ENCODE measurements around the gene POU6F1.

GRCh38 chr12:51195841-51196240, 22.0 kb downstream of the POU6F1 start:
- TF ChIP-seq CTCF (IDR thresholded peaks at IDR 0.05) (no peak), ZFX (IDR thresholded peaks at IDR 0.05; ENCODE audit: borderline replicate concordance) (no peak)

Data from 22Rv1 (cell line).